Ovary (tissue), 9 donors: ENCODE data around the gene COL18A1. TPM values are rescaled to one million over a fixed set of nuclear protein-coding genes. Genes with fewer than 3 reads are reported as not detected.

ENCODE experiments used
- DNase-seq, 5 donors: peaks; one replicate each; pipeline ENCODE4 v3.0.0-alpha.2; 2019 to 2020
- H3K27ac ChIP-seq, 2 donors: fragments of 200-600 bp; one replicate each; pipeline versions ENCODE4 v1.5.1 to v1.8.0; 2019 to 2022
- H3K27me3 ChIP-seq: fragments of 200-600 bp; one replicate; pipeline ENCODE4 v1.8.0; 2022
- H3K36me3 ChIP-seq: fragments of 200-600 bp; sonication (generic); one replicate; pipeline ENCODE4 v1.5.1; 2019
- H3K4me1 ChIP-seq: one replicate; pipeline ENCODE4 v1.8.1; 2013; ENCODE audit warnings: mild to moderate bottlenecking, moderate library complexity; ENCODE audit not compliant: insufficient read depth
- H3K4me3 ChIP-seq: fragments of 200-600 bp; sonication (generic); one replicate; pipeline ENCODE4 v1.5.1; 2017
- H3K9me3 ChIP-seq, 2 donors: fragments of 200-600 bp in 1 of 2; sonication (generic) in 1 of 2; one replicate each; pipeline versions ENCODE4 v1.5.1 to v1.8.1; 2013 to 2019; ENCODE audit warnings: mild to moderate bottlenecking in 1 of 2, moderate library complexity in 1 of 2
- CTCF ChIP-seq, 3 donors: fragments of 450-650 bp in 2 of 3; fragments of 200-600 bp in 1 of 3; IDR thresholded peaks; one replicate each; pipeline versions ENCODE4 v1.5.1 to v1.8.0; 2016 to 2022; ENCODE audit warnings: antibody characterized with exemption in 3 of 3, mild to moderate bottlenecking in 1 of 3
- EP300 ChIP-seq: sonication (generic); formaldehyde crosslinking; IDR thresholded peaks from one replicate; pipeline ENCODE4 v1.6.1; 2017; ENCODE audit warnings: antibody characterized with exemption
- POLR2A ChIP-seq: fragments of 450-650 bp; IDR thresholded peaks from one replicate; pipeline ENCODE4 v1.6.1; 2017; ENCODE audit warnings: antibody characterized with exemption, mild to moderate bottlenecking, moderate library complexity
- WGBS, 3 donors: extraction: QIAGEN DNeasy Blood & Tissue Kit in 1 of 3; methylation state at CpG; one replicate each; pipeline versions ENCODE4 v1.1.5 to v1.1.7; 2013 to 2017; 5-methylcytosine and 5-hydroxymethylcytosine counted together
- intact Hi-C, 4 donors: fragments of 100-400 bp; cut with DNase I; formaldehyde crosslinking; loops; one replicate each; pipeline versions ENCODE4 v1.11.0 to v1.15.1; 2022 to 2023
- polyA plus RNA-seq, 2 donors: library from polyadenylated mRNA; stranded (reverse); fragments of 200-250 nt in 1 of 2; fragments of 350-450 nt in 1 of 2; fragmentation: Illumina TruSeq in 1 of 2; extraction: RNeasy Lipid Tissue Mini Kit (QIAGEN cat#74804) in 1 of 2; gene quantifications; one replicate each; pipeline ENCODE4 v1.2.3, GENCODE V29; 2013 to 2014
- total RNA-seq, 7 donors: library from RNA; depleted of rRNA in 2 of 7; stranded (reverse); fragments of >200 nt in 2 of 7; fragmentation: NEBNext Ultra II Directional in 3 of 7; extraction: Animal tissue kit (Norgen Biotek cat#: 25700) in 3 of 7; gene quantifications; one replicate each; pipeline versions ENCODE4 v1.1.0 to v1.2.4, GENCODE V29; 2016 to 2023
- donor health status: DM: no; HTN: no; CAD: no; lungs with moderate emphysema.
- donor health status: DM: no; HTN: no; CAD: no.
- donor health status: Bipolar disorder and iron deficiency.
- donor health status: DM: yes; HTN: yes; CAD: no.
- donor health status: DM: no; HTN: no; CAD: no.
- donor health status: DM: yes; HTN: yes; CAD: no.

Gene COL18A1
- total and polyA plus RNA-seq, 9 donors = 11.1 to 353 (median 268) TPM

- 18 to 20% (median 19%) methylated on average over 16 of the region's 16 CpGs for WGBS, 3 donors
- Histone ChIP-seq H3K4me3 (no peak overlapping the region), H3K36me3 (no peaks in the 10 kb centered on the region), H3K9me3 (no peaks in the 10 kb centered on the region), H3K27ac (peak overlapping the region; percentile 79 to 91), H3K27me3 (no peaks in the 10 kb centered on the region), H3K4me1 (peaks cover 40% of the 10 kb centered on the region)
- TF ChIP-seq POLR2A (no peak), EP300 (no peak), CTCF (IDR thresholded peaks at IDR 0.05) (no peak)
- intact Hi-C loops = loop anchor here in 2 of 4 donors (5.0 to 10.0 kb wide), 3 partner anchors 48 to 298 kb away; no protein-coding TSS in a partner anchor
- DNase-seq = peak in 2 of 5 donors; percentile 69 to 70
These were observed 27.8 kb downstream of the COL18A1 start for GRCh38 chr21:45432575-45433255.

GRCh38 chr21:45433301-45433700, 28.3 kb downstream of the COL18A1 start:
- 32 to 42% (median 35%) methylated on average over 8 of the region's 8 CpGs for WGBS, 3 donors
- peaks cover 39% of the 10 kb centered on the region for H3K4me1 ChIP-seq
- DNase-seq = no peak
- no peaks in the 10 kb centered on the region for H3K36me3 ChIP-seq
- no peaks in the 10 kb centered on the region for H3K9me3 ChIP-seq
- TF ChIP-seq CTCF (IDR thresholded peaks at IDR 0.05) = no peak
- no peak for TF ChIP-seq EP300
- no peak for TF ChIP-seq POLR2A
- no peak overlapping the region for H3K4me3 ChIP-seq
- peak overlapping the region; percentile 70 to 79 for H3K27ac ChIP-seq
- H3K27me3 ChIP-seq = no peaks in the 10 kb centered on the region
- intact Hi-C loops = loop anchor here in 2 of 4 donors (5.0 to 10.0 kb wide), 3 partner anchors 48 to 298 kb away; no protein-coding TSS in a partner anchor

- Histone ChIP-seq H3K36me3 (no peaks in the 10 kb centered on the region), H3K27me3 (no peaks in the 10 kb centered on the region), H3K9me3 (no peaks in the 10 kb centered on the region), H3K27ac (peak overlapping the region; percentile 79 to 80), H3K4me1 (peaks cover 45% of the 10 kb centered on the region), H3K4me3 (no peak overlapping the region)
- WGBS, 3 donors = 64 to 75% (median 68%) methylated on average over 11 of the region's 11 CpGs
- no peak for DNase-seq
- intact Hi-C loops = loop anchor here in 2 of 4 donors (5.0 to 10.0 kb wide), 3 partner anchors 49 to 299 kb away; no protein-coding TSS in a partner anchor
- TF ChIP-seq EP300 = no peak
- no peak for TF ChIP-seq CTCF (IDR thresholded peaks at IDR 0.05)
- no peak for TF ChIP-seq POLR2A
These were observed 29.1 kb downstream of the COL18A1 start for GRCh38 chr21:45433911-45434644.

GRCh38 chr21:45434645-45435217, 29.8 kb downstream of the COL18A1 start:
- H3K36me3 ChIP-seq = no peaks in the 10 kb centered on the region
- intact Hi-C loops = loop anchor here in 2 of 4 donors (5.0 to 10.0 kb wide), 3 partner anchors 50 to 300 kb away; no protein-coding TSS in a partner anchor
- H3K4me1 ChIP-seq = peaks cover 47% of the 10 kb centered on the region
- no peak for TF ChIP-seq POLR2A
- TF ChIP-seq CTCF (IDR thresholded peaks at IDR 0.05) = no peak
- no peak for TF ChIP-seq EP300
- peak overlapping the region; percentile 20 to 80 for H3K27ac ChIP-seq
- no peaks in the 10 kb centered on the region for H3K9me3 ChIP-seq
- H3K4me3 ChIP-seq = no peak overlapping the region
- no peak for DNase-seq
- H3K27me3 ChIP-seq = no peaks in the 10 kb centered on the region
- 71 to 75% (median 75%) methylated on average over 17 of the region's 17 CpGs for WGBS, 3 donors
